ENCODE measurements around the gene EDEM1.
"Not testable (repeated sequence)": the region's sequence is repeated elsewhere in the genome, so short reads cannot be mapped to it uniquely, and the experiment has no call there.

EDEM1 gene

DNA sequence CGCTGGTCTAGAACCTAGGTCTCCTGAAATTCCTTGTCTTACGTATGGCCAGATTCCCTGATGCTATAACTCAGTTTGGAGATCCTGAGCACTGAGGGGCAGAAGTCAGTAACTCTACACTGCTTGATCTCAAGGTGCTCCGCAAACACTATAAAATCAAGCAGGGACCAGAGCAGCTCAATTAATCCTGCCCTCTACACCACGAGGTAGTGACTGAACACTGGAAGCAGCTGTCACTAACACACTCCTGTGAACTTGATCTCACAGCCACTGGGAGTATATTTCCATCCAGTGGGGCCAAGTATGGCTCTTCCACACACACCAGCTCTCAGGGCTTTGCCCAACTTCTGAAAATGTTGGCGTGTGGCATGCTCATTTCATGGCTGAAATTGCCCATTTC, 51.0 kb downstream of the EDEM1 start:
- no peak for DNase-seq

- DNase-seq = no peak
Measured at GRCh38 chr3:5239602-5240001, 52.1 kb downstream of the EDEM1 start.

GRCh38 chr3:5240740-5241139, 53.2 kb downstream of the EDEM1 start:
- no peak for DNase-seq

GRCh38 chr3:5242785-5243184, 55.3 kb downstream of the EDEM1 start:
- not testable (repeated sequence) for DNase-seq

DNA sequence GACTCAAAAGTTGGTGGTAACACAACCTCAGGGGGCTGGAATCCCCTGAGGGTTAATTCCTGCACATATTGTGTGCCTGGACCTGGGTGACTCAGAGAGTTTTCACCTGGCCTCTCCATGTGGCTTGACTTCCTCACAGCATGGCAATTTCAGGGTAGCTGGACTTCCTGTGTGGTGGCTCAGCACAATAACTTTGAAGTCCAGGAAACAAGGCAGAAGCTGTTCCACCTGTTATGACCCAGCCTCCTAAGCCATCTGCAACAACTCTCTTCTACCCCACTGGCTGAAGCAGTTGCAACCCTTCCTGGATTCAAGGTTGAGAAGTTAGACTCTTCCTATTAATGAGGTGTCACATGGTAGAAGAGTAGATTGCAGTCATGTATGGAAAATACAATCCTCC, 58.4 kb downstream of the EDEM1 start:
- no peak for DNase-seq

DNA sequence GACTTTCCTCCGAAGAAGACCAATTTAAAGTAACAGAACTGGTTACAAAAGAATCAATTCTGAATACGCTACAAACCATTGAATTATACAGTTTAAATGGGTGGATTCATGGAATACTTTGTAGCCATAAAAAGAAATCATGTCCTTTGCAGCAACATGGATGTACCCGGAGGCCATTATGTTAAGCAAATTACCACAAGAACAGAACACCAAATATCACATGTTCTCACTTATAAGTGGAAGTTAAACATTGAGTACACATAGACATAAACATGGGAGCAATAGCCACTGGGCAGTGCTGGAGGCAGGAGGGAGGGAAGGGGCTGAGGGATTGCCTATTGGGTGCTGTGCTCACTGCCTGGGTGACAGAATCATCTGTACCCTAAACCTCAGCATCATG, 61.3 kb downstream of the EDEM1 start:
- DNase-seq = no peak

GRCh38 chr3:5250467-5251195, 63.1 kb downstream of the EDEM1 start:
- no peak for DNase-seq

DNA sequence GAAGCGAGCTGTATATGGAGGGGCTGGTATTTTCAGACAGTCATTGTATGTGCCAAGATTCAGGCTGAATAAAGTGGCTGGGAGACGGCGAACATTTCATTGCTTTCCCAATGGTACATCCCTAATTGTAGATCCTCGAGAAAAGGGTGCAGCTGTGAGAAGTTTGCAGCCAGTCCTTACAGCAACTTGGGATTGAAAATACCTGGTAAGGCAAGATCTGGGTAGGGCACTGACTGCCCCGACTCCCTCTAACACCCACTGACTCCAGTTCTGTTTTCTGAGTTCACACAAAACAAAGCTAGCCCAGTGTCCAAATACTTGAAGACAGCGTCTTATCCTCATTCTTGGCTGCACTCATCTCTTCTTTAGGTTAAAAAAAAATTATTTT, 63.7 kb downstream of the EDEM1 start:
- no peak for DNase-seq

GRCh38 chr3:5252131-5252530, 64.6 kb downstream of the EDEM1 start:
- no peak for DNase-seq

- no peak for DNase-seq
Measured at GRCh38 chr3:5254281-5255048, 67.0 kb downstream of the EDEM1 start.

DNA sequence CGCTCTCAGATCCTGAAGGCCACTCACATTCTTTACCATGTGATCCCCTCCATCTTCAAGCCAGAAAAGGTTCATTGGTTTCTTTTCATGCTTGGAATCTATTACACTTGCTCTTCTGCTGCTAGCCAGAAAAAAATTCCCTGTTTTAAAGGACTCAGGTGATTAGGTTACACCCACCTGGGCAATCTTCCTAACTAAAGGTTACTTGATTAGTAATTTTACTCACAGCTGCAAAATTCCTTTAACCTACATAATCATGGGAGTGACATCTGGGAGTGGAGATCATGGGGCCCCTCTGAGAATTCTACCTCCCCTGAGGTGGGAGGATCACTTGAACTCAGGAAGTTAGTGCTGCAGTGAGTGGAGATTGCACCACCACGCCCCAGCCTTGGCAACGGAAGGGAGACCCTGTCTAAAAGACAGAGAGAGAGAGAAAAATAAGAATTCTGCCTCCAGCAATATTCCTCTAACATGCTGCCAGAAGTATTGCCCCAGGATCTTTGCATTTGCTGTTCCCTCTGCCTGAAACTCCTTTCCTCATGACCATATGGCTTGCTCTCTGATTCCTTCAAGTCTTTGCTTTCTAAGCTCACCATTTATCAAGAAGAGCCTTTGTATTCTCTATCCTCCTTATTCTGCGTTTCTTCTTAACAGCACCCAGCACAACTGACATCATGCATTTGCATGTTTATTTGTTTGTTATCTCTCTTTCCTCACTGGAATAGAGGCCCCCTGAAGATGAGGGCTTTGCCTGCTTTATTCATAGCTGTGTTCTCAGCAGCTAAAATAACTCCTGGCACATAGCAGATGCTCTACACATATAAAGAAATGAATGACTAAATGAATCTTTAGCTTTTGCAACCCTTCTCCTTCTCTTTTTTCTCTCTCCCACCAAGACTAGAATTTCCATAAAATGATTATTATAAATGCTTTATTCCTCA, 68.2 kb downstream of the EDEM1 start:
- DNase-seq = no peak

GRCh38 chr3:5258526-5258925, 71.0 kb downstream of the EDEM1 start:
- no peak for DNase-seq

DNA sequence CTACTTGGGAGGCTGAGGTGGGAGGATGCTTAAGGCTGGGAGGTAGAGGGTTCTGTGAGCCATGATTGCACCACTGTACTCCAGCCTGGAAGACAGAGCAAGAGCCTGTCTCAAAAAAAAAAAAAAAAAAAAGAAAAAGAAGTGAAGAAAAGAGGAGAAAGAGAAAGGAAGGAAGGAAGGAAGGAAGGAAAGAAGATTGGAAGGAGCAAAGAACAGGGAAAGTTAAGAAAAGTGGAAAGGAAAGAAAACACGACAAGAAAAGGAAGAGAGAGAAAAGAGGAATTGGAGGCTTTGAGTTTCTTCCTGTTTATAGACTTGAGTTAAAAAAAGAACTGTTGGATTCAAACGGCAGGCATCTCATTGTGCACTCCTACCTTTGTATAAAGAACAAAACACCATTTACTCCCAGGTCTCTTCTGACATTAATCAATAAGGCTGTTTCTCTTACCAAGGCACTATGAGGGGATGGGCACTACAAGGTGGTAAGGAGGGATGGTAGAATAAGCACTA, 73.5 kb downstream of the EDEM1 start:
- no peak for DNase-seq

- DNase-seq = no peak
Measured at GRCh38 chr3:5262507-5262906, 75.0 kb downstream of the EDEM1 start.

DNA sequence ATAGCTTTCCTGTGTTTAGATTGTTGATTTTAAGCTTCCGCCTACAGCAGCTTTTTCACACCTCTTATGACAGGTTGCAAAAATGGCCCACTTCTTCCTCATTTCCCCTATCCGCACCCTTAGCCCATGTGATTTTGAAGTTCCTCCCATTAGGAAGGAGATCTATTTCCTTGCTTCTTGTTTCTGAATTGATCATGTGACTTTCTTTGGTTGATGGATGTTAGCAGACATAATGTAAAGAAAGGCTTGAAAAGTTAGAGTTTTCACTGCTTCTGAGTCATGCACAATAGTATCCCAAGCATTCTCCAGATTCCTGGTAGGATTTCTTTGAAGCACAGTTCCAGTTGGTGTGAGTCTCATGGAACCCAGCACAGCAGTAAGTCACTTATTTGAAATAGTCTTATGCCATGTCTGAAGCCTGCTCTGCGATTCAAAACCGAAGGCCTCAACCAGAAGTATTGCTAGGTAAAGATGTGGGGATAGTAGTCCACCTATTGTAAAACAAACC, 76.6 kb downstream of the EDEM1 start:
- DNase-seq = no peak

DNA sequence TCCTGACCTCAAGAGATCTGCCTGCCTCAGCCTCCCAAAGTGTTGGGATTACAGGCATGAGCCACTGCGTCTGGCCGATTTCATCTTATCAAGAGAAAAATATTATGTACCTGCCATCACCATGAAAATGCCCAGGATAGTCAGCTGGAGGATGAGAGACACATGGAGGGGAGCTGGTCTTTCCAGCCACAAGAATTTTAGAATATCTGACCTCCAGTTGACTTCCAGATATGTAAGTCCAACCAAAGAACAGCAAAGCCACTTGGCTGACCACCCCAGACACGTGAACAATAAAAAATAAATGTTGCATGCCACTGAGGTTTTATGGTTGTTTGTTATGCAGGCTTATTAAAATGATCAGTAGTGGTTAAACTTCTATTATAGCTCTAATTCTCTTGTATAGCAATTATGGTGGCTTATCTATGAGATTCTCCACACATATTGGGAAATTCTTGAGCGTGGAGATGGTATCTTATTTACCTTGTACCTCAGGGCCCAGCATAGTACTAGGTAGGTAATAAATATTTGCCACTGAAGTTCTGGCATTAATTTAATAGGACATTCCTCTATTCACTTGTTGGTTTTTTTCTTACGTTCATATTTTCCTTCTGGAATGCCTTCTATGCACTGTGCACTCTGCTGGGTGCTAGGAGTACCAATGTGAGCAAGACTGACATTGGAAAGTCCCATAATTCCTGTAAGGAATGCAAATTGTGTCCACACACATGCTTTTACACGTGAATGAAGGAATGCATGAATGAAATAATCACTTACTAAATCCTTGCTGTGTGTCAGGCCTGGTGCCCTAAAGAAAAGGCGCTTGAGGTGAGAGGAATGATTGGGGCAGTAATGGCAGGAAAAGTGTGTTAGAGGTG, 77.6 kb downstream of the EDEM1 start:
- no peak for DNase-seq

DNA sequence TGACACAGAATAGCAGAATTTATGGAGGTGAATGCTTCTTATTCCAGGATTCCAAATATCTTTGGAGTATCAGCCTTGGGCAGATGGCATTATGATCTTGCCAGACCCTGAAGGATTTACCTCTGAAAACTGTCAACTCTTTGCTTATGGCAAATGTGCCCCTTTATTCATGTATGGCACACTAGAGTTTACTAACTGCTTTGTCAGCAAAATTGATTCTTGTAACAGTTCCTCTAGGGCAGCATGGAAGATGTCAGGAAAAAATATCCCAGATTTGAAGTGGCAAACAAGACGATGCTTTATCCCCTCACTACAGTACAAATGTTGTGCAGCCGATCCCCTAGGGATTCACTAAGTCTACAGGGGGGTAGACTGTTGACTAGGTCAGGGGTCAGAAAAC, 79.7 kb downstream of the EDEM1 start:
- no peak for DNase-seq

DNA sequence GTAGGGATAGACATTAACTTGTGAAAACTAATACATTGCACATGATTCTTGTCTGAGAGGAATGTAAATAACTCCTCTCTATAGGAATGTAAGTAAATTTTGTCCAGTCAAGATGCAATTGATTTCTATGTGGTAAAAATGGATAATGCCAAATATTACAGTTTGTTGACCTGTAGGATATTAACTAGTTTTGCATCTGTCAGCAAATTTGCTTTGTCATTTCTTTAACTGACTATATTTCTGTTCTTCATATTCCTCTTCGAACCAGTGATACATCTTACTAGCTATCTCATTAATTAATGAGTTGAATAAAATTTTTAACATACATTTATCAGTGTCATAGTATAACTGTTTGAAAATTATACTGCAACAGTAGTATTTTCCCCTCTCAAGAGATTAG, 80.4 kb downstream of the EDEM1 start:
- no peak for DNase-seq
